SU-DHL-6 (cell line): ENCODE results near the gene ZSWIM8.

Experiments
- H2AFZ ChIP-seq: fragments of 200-600 bp; sonication (generic); 2 replicates; pipeline ENCODE4 v1.6.1; 2014; ENCODE audit warnings: low read depth, mild to moderate bottlenecking, moderate library complexity, mixed read lengths, antibody characterized with exemption, low read length; ENCODE audit not compliant: severe bottlenecking
- H3F3A ChIP-seq: fragments of 200-600 bp; shearing (Covaris generic); 2 replicates; pipeline ENCODE4 v1.6.0; 2016; ENCODE audit warnings: antibody characterized with exemption, mild to moderate bottlenecking; ENCODE audit not compliant: insufficient read depth
- H3K27ac ChIP-seq: fragments of 200-600 bp; sonication (generic); 2 replicates; pipeline ENCODE4 v1.5.1; 2016; ENCODE audit warnings: low read depth, mild to moderate bottlenecking, low read length, moderate library complexity, mixed read lengths
- H3K27me3 ChIP-seq: fragments of 200-600 bp; sonication (generic), shearing (Covaris generic); 2 replicates; pipeline ENCODE4 v1.6.0; 2014; ENCODE audit warnings: mild to moderate bottlenecking, low read length
- H3K36me3 ChIP-seq: fragments of 200-600 bp; sonication (generic); 2 replicates; pipeline ENCODE4 v1.6.1; 2014; ENCODE audit warnings: mild to moderate bottlenecking, low read length, mixed read lengths
- H3K4me2 ChIP-seq: fragments of 300-600, 200-600 bp; shearing (Covaris generic), sonication (generic); 2 replicates; pipeline ENCODE4 v1.6.0; 2014; ENCODE audit warnings: low read length, low read depth, mild to moderate bottlenecking; ENCODE audit not compliant: poor library complexity, severe bottlenecking
- H3K4me3 ChIP-seq: fragments of 200-600 bp; sonication (generic); 2 replicates; pipeline ENCODE4 v1.5.1; 2014; ENCODE audit warnings: antibody characterized with exemption, low read length, mild to moderate bottlenecking, mixed read lengths; ENCODE audit not compliant: insufficient read depth, poor library complexity, severe bottlenecking
- H3K79me2 ChIP-seq: fragments of 200-600 bp; sonication (generic); 2 replicates; pipeline ENCODE4 v1.6.1; 2014; ENCODE audit warnings: mild to moderate bottlenecking, low read length, moderate library complexity; ENCODE audit not compliant: insufficient read depth
- H3K9ac ChIP-seq: fragments of 200-600 bp; sonication (generic); 2 replicates; pipeline ENCODE4 v1.7.0; 2014; ENCODE audit warnings: mild to moderate bottlenecking, low read length
- H3K9me2 ChIP-seq: fragments of 200-600 bp; sonication (generic); replicated peaks from 2 replicates; pipeline ENCODE4 v1.6.1; 2014; ENCODE audit warnings: low read length; ENCODE audit not compliant: insufficient read depth
- H3K9me3 ChIP-seq: fragments of 200-600 bp; sonication (generic); 2 replicates; pipeline ENCODE4 v1.6.1; 2014; ENCODE audit warnings: low read length, mixed read lengths; ENCODE audit not compliant: insufficient read depth
- H4K20me1 ChIP-seq: fragments of 200-600 bp; sonication (generic); 2 replicates; pipeline ENCODE4 v1.6.1; 2014; ENCODE audit warnings: low read depth, mild to moderate bottlenecking, antibody characterized with exemption, low read length, moderate library complexity, mixed read lengths
- CTCF ChIP-seq: fragments of 200-600 bp; sonication (generic); IDR thresholded peaks from one replicate; pipeline ENCODE4 v1.5.1; 2017; ENCODE audit warnings: antibody characterized with exemption, mild to moderate bottlenecking, low read length, moderate library complexity; ENCODE audit not compliant: insufficient read depth, poor library complexity, severe bottlenecking
- EZH2phosphoT487 ChIP-seq: fragments of 200-600 bp; sonication (generic), shearing (Covaris generic); conservative IDR thresholded peaks from 2 replicates; pipeline ENCODE4 v1.6.1; 2018; ENCODE audit warnings: mild to moderate bottlenecking, antibody characterized with exemption, low read length, moderate library complexity, mixed read lengths

ZSWIM8 gene

DNA sequence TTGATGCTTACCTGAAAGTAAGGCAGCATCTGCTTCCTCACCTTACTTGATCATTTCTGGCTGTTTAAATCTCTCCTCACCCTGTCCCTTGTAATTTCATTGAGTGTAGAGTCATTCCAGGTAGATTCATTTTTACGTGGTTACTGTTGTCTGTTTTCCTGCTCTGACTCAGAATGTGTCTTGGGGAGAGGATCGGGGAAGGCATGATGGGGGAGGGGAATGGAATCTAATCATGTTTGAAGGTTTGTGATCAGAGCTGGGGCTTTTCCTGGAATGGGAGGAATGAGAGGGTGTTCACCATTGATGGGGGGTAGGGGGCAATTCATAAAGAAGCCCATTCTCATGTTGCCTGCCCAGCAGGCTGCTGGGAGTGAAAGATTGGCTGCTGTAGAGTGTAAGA lies 22.5 kb upstream of the ZSWIM8 start:
- Histone ChIP-seq H3K27ac (no peak overlapping the region), H4K20me1 (no peaks in the 10 kb centered on the region), H3K4me2 (no peak overlapping the region), H3K79me2 (no peaks in the 10 kb centered on the region), H3K9me3 (no peaks in the 10 kb centered on the region), H3K9me2 (no peaks in the 10 kb centered on the region), H3F3A (no peaks in the 10 kb centered on the region), H3K36me3 (no peaks in the 10 kb centered on the region), H2AFZ (no peak overlapping the region), H3K9ac (no peak overlapping the region), H3K4me3 (no peak overlapping the region), H3K27me3 (no peaks in the 10 kb centered on the region)
- TF ChIP-seq CTCF = no peak
- TF ChIP-seq EZH2phosphoT487 = no peak

DNA sequence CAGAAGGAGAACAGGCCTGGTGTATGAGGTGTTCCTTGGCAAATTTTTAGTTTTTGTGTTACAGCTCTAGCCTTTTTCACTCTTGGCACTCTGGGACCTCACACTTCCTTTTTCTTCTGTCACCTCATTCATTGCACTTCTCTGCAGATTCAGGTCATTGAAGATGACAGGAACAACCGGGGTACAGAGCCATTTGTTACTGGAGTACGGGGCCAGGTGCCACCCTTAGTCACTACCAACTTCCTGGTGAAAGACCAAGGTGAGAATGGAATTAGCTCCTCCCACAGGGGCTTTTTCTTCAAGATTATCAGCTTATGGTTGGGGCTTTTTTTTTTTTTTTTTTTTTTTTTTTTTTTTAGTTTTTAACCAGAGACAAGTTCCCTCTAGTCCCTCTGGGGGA lies 22.1 kb upstream of the ZSWIM8 start:
- Histone ChIP-seq H3K4me2 (no peak overlapping the region), H4K20me1 (no peaks in the 10 kb centered on the region), H2AFZ (no peak overlapping the region), H3K9ac (no peak overlapping the region), H3K9me2 (no peaks in the 10 kb centered on the region), H3K79me2 (no peaks in the 10 kb centered on the region), H3K9me3 (no peaks in the 10 kb centered on the region), H3K36me3 (no peaks in the 10 kb centered on the region), H3K27me3 (no peaks in the 10 kb centered on the region), H3K27ac (no peak overlapping the region), H3F3A (no peaks in the 10 kb centered on the region), H3K4me3 (no peak overlapping the region)
- TF ChIP-seq EZH2phosphoT487 (no peak), CTCF (no peak)

GRCh38 chr10:73765066-73765465 lies 20.3 kb upstream of the ZSWIM8 start:
- Histone ChIP-seq H3K9me3 (no peaks in the 10 kb centered on the region), H3K9me2 (no peaks in the 10 kb centered on the region), H3K27ac (no peak overlapping the region), H3F3A (peaks cover 4% of the 10 kb centered on the region; the same call in 1 of the 2 replicates), H3K4me3 (no peak overlapping the region), H2AFZ (no peak overlapping the region), H3K9ac (no peak overlapping the region), H3K79me2 (no peaks in the 10 kb centered on the region), H4K20me1 (no peaks in the 10 kb centered on the region), H3K36me3 (no peaks in the 10 kb centered on the region), H3K4me2 (no peak overlapping the region), H3K27me3 (no peaks in the 10 kb centered on the region)
- TF ChIP-seq CTCF = no peak
- no peak for TF ChIP-seq EZH2phosphoT487
